Measurements from ENCODE around the gene TULP4. TPM values are rescaled to one million over a fixed set of nuclear protein-coding genes. Genes with fewer than 3 reads are reported as not detected.
"Not testable (repeated sequence)": the region's sequence is repeated elsewhere in the genome, so short reads cannot be mapped to it uniquely, and the experiment has no call there.

TULP4 gene
- total and polyA plus RNA-seq, 8 donors, result 1.7 to 237 (median 54.3) TPM

DNA sequence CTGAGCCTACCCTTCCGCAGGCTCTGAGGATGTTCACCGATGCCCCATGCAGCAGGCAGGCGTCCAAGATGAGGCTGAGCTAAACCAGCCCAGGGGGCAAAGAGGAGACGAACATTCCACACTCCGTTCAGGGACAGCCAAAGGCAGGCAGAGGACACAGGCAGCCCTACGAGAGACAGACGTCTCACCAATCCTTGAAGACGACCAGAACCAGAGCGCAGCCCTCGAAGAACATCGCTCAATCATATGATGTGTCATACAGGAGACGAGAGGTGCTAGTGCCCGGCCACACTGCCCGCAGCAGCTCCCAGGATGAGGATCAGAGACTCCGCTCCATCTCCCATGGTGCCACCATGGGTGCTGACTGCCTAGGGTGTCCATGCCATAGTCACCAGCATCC lies 212.0 kb downstream of the TULP4 start:
- WGBS, 5 donors, result 94 to 96% (median 95%) methylated on average over 4 to 15 of the region's 15 CpGs
- TF ChIP-seq EP300 (IDR thresholded peaks at IDR 0.05), result no peak
- TF ChIP-seq POLR2AphosphoS5 (IDR thresholded peaks at IDR 0.05), result no peak
- TF ChIP-seq POLR2A (IDR thresholded peaks at IDR 0.05), result no peak
- TF ChIP-seq, protein P1, sequence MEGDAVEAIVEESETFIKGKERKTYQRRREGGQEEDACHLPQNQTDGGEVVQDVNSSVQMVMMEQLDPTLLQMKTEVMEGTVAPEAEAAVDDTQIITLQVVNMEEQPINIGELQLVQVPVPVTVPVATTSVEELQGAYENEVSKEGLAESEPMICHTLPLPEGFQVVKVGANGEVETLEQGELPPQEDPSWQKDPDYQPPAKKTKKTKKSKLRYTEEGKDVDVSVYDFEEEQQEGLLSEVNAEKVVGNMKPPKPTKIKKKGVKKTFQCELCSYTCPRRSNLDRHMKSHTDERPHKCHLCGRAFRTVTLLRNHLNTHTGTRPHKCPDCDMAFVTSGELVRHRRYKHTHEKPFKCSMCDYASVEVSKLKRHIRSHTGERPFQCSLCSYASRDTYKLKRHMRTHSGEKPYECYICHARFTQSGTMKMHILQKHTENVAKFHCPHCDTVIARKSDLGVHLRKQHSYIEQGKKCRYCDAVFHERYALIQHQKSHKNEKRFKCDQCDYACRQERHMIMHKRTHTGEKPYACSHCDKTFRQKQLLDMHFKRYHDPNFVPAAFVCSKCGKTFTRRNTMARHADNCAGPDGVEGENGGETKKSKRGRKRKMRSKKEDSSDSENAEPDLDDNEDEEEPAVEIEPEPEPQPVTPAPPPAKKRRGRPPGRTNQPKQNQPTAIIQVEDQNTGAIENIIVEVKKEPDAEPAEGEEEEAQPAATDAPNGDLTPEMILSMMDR (IDR thresholded peaks at IDR 0.05), result no peak
- Histone ChIP-seq H3K9me3 (peaks cover 0 to 16% (median 5%) of the 10 kb centered on the region in 4 donors), H3K36me3 (no peaks in the 10 kb centered on the region), H3K27me3 (peaks cover 0 to 38% (median 0%) of the 10 kb centered on the region in 3 donors), H3K4me3 (no peak overlapping the region), H3K27ac (no peak overlapping the region), H3K4me1 (no peaks in the 10 kb centered on the region)
- DNase-seq, result no peak
- intact Hi-C loops (cut with DNase I; ENCODE audit: low total_unique reads), result no loop called here

- H3K27ac ChIP-seq; intact Hi-C loops (cut with DNase I; ENCODE audit: low total_unique reads); H3K4me1 ChIP-seq; H3K4me3 ChIP-seq; H3K36me3 ChIP-seq; DNase-seq: not testable (repeated sequence)
- H3K27me3 ChIP-seq, result peaks cover 0 to 29% (median 0%) of the 10 kb centered on the region in 3 donors
- 88 to 92% (median 92%) methylated on average over 1 of the region's 1 CpG for WGBS, 5 donors
- H3K9me3 ChIP-seq, result peaks cover 0 to 16% (median 5%) of the 10 kb centered on the region in 4 donors
These were observed 215.6 kb downstream of the TULP4 start for GRCh38 chr6:158527858-158528257.

- intact Hi-C loops (cut with DNase I; ENCODE audit: low total_unique reads), result no loop called here
- Histone ChIP-seq H3K27ac (no peak overlapping the region), H3K9me3 (peaks cover 0 to 16% (median 5%) of the 10 kb centered on the region in 4 donors), H3K27me3 (peaks cover 0 to 25% (median 0%) of the 10 kb centered on the region in 3 donors), H3K36me3 (no peaks in the 10 kb centered on the region), H3K4me3 (no peak overlapping the region), H3K4me1 (no peaks in the 10 kb centered on the region)
- no peak for DNase-seq
- no peak for TF ChIP-seq POLR2A (IDR thresholded peaks at IDR 0.05)
- no peak for TF ChIP-seq POLR2AphosphoS5 (IDR thresholded peaks at IDR 0.05)
- TF ChIP-seq, protein P1 (IDR thresholded peaks at IDR 0.05), result no peak
- TF ChIP-seq EP300 (IDR thresholded peaks at IDR 0.05), result no peak
- 76 to 84% (median 77%) methylated on average over 6 of the region's 6 CpGs for WGBS, 5 donors
These were observed 216.6 kb downstream of the TULP4 start for GRCh38 chr6:158528826-158529225.

GRCh38 chr6:158529629-158530028 lies 217.4 kb downstream of the TULP4 start:
- no peaks in the 10 kb centered on the region for H3K36me3 ChIP-seq
- H3K9me3 ChIP-seq, result peaks cover 0 to 16% (median 5%) of the 10 kb centered on the region in 4 donors
- intact Hi-C loops (cut with DNase I; ENCODE audit: low total_unique reads), result no loop called here
- no peak for TF ChIP-seq EP300 (IDR thresholded peaks at IDR 0.05)
- TF ChIP-seq POLR2A (IDR thresholded peaks at IDR 0.05), result no peak
- TF ChIP-seq, protein P1 (IDR thresholded peaks at IDR 0.05), result no peak
- H3K27ac ChIP-seq, result no peak overlapping the region
- H3K4me3 ChIP-seq, result no peak overlapping the region
- H3K27me3 ChIP-seq, result peaks cover 0 to 24% (median 0%) of the 10 kb centered on the region in 3 donors
- DNase-seq, result no peak
- 73 to 83% (median 78%) methylated on average over 8 of the region's 8 CpGs for WGBS, 5 donors
- H3K4me1 ChIP-seq, result no peaks in the 10 kb centered on the region

- Histone ChIP-seq H3K27ac (no peak overlapping the region), H3K4me1 (peaks cover 5 to 12% (median 10%) of the 10 kb centered on the region in 4 donors), H3K27me3 (peaks cover 0 to 28% (median 12%) of the 10 kb centered on the region in 3 donors), H3K4me3 (no peak overlapping the region), H3K36me3 (no peaks in the 10 kb centered on the region), H3K9me3 (peaks cover 0 to 16% (median 5%) of the 10 kb centered on the region in 4 donors)
- intact Hi-C loops (cut with DNase I; ENCODE audit: low total_unique reads), result no loop called here
- DNase-seq, result no peak
- TF ChIP-seq POLR2AphosphoS5 (IDR thresholded peaks at IDR 0.05) (no peak), POLR2A (IDR thresholded peaks at IDR 0.05) (no peak), EP300 (IDR thresholded peaks at IDR 0.05) (no peak)
- TF ChIP-seq, protein P1 (IDR thresholded peaks at IDR 0.05), result no peak
- WGBS, 5 donors, result 82 to 89% (median 85%) methylated on average over 4 of the region's 4 CpGs
These were observed 219.3 kb downstream of the TULP4 start for GRCh38 chr6:158531566-158531965.
